8988T (cell line): ENCODE data around the gene KLC3.

Source experiments
- DNase-seq: peaks from one replicate; pipeline ENCODE4 v3.0.0; 2011

The KLC3 gene

GRCh38 chr19:45349430-45349941 is 8.9 kb downstream of the KLC3 start:
- peak; percentile 25 for DNase-seq

GRCh38 chr19:45350477-45351058 is 10.0 kb downstream of the KLC3 start:
- peak; percentile 6 for DNase-seq

GRCh38 chr19:45351401-45351952 is 10.9 kb downstream of the KLC3 start:
- peak; percentile 22 for DNase-seq

GRCh38 chr19:45352062-45352461 is 11.5 kb downstream of the KLC3 start:
- DNase-seq, result peak; percentile 4

- peak; percentile 6 for DNase-seq
Measured at GRCh38 chr19:45352471-45352870, 11.9 kb downstream of the KLC3 start.

GRCh38 chr19:45352914-45353796 is 12.6 kb downstream of the KLC3 start:
- DNase-seq, result peak; percentile 37

- DNase-seq, result peak; percentile 8
Measured at GRCh38 chr19:45354241-45354842, 13.8 kb downstream of the KLC3 start.

- no peak for DNase-seq
Measured at GRCh38 chr19:45355402-45355801, 14.9 kb downstream of the KLC3 start.

GRCh38 chr19:45355910-45356309 is 15.4 kb downstream of the KLC3 start:
- DNase-seq, result no peak

GRCh38 chr19:45356760-45357444 is 16.4 kb downstream of the KLC3 start:
- DNase-seq, result peak; percentile 2

- peak; percentile 8 for DNase-seq
Measured at GRCh38 chr19:45357445-45357783, 16.9 kb downstream of the KLC3 start.

- peak; percentile 2 for DNase-seq
Measured at GRCh38 chr19:45358213-45358792, 17.8 kb downstream of the KLC3 start.

GRCh38 chr19:45361608-45362007 is 21.1 kb downstream of the KLC3 start:
- no peak for DNase-seq

GRCh38 chr19:45362291-45362690 is 21.7 kb downstream of the KLC3 start:
- peak; percentile 14 for DNase-seq

GRCh38 chr19:45363861-45364459 is 23.4 kb downstream of the KLC3 start:
- peak; percentile 2 for DNase-seq

GRCh38 chr19:45364696-45365095 is 24.1 kb downstream of the KLC3 start:
- DNase-seq, result peak; percentile 13

- DNase-seq, result no peak
Measured at GRCh38 chr19:45368127-45368526, 27.6 kb downstream of the KLC3 start.

- peak; percentile 43 for DNase-seq
Measured at GRCh38 chr19:45368737-45369340, 28.3 kb downstream of the KLC3 start.

GRCh38 chr19:45370410-45371204 is 30.1 kb downstream of the KLC3 start, which contains the start of gene ERCC2:
Gene ERCC2, minus strand, starts transcription at chr19:45370573. Its CDS starts 33 bp downstream, at chr19:45370540.
- DNase-seq, result peak; percentile 98

GRCh38 chr19:45376045-45376724 is 35.6 kb downstream of the KLC3 start:
- no peak for DNase-seq
